Fibroblast of skin of left quadriceps (primary cell): ENCODE measurements around the gene GCG.

Source experiments
- DNase-seq, 2 experiments: peaks; one replicate each; pipeline ENCODE4 v3.0.0-alpha.2; 2013; ENCODE audit warnings: low read depth in 2 of 2

GCG gene

GRCh38 chr2:162103443-162104009, 48.5 kb downstream of the GCG start:
- no peak for DNase-seq

GRCh38 chr2:162100579-162100978, 51.5 kb downstream of the GCG start:
- no peak for DNase-seq

- DNase-seq = no peak
Observed at GRCh38 chr2:162099836-162100235, 52.2 kb downstream of the GCG start.
